NCI-H128 (cell line): Measurements from ENCODE around the gene WNK1.
"Not testable (repeated sequence)": the region's sequence is repeated elsewhere in the genome, so short reads cannot be mapped to it uniquely, and the experiment has no call there.

ENCODE experiments used
- DNase-seq: peaks from one replicate; lab custom pipeline; 2025; ENCODE audit not compliant: unreplicated experiment; lab: John Stamatoyannopoulos, UW

Gene WNK1

GRCh38 chr12:751999-752694, at the start of gene WNK1:
Gene WNK1 (plus strand): TSS chr12:752579. CDS start chr12:753566, 987 bp downstream.
- DNase-seq: peak; percentile 98

DNA sequence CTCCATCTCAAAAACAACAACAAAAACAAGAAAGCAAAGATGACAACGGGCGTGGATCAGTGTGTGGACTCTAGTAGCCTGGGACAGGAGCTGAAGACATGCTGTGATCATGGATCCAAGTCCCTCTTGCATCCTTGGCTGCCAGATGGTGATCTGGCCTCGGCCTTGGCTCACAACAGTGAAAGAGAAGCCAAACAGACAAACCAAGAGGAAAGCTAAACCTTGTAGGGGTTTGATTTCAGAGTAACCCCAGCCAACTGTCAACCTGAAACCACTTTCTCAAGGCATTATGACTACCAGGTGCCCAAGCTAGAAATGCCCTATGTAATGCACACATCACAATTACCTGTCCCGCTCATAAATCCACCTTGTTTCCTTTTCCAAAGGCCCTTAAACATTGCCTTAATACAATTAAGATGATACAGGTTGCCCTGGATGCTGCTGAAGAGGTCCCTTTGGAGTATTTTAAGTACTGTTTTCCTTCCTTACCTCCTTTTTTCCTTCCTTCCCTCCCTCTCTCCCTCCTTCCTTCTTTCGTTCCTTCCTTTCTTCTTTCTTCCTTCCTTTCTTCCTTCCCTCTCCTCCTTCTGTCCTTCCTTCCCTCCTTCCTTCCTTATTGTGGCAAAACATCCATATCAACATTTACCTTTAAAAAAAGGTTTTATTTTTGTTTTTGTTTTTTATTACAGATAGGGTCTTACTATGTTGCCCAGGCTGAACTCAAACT, 47.7 kb upstream of the WNK1 start:
- DNase-seq: no peak

DNA sequence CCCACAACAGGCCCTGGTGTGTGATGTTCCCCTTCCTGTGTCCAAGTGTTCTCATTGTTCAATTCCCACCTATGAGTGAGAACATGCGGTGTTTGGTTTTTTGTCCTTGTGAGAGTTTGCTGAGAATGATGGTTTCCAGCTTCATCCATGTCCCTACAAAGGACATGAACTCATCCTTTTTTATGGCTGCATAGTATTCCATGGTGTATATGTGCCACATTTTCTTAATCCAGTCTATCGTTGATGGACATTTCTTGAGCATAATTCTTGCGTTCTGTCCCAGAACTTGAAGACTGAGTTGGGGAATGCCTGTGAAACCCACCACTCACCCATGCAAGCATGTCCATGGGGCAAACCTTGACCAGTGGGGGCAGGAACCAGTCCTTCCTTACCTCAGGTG, 44.3 kb upstream of the WNK1 start:
- DNase-seq: not testable (repeated sequence)

DNA sequence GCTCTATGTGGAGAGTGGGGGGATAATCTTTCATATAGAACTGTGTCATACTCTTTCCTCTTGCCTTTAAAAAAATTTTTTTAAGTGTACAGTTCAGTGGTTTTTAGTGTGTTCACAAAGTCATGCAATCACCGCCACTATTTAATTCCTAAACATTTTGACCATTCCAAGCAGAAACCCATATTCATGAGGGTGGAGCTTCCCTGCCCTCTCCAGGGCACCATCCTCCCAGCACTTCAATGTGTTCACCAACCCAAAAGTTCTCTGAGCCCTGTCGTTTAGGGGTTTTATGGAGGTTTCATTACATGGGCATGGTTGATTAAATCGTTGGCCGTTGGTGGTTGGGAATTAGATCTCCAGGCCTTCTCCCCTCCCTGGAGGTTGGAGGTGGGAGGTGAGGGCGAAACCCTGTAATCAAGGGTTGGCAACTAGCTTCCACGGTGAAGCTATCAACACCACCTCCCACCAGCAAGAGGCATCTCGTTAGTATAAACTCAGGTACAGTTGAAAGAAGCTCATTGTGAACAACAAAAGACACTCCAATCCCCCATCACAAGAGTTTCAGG, 42.8 kb upstream of the WNK1 start:
- DNase-seq: no peak

- DNase-seq: peak; percentile 18
These were observed 40.1 kb upstream of the WNK1 start for GRCh38 chr12:712172-712863.

- DNase-seq: no peak
These were observed 39.0 kb upstream of the WNK1 start for GRCh38 chr12:713281-713875.

DNA sequence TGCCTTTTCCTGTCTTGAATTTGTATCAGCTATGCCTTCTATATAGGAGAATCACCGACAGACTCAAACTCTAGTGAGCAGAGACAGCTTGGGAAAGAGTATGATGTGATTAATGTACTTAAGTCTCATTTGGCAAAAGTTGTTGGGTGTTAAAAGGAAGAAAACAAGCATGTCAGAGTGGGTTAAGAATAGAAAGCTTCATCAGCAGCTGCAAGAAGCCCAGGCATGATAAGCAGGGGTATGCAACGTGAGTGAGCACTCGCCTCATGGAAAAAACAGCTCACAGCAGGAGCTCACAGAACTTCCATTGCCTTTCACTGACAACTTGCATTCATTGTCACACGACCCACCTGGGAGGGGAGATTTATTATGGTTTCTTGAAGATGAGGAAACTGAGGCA, 35.9 kb upstream of the WNK1 start:
- DNase-seq: no peak

- DNase-seq: no peak
These were observed 33.6 kb upstream of the WNK1 start for GRCh38 chr12:718756-719102.

DNA sequence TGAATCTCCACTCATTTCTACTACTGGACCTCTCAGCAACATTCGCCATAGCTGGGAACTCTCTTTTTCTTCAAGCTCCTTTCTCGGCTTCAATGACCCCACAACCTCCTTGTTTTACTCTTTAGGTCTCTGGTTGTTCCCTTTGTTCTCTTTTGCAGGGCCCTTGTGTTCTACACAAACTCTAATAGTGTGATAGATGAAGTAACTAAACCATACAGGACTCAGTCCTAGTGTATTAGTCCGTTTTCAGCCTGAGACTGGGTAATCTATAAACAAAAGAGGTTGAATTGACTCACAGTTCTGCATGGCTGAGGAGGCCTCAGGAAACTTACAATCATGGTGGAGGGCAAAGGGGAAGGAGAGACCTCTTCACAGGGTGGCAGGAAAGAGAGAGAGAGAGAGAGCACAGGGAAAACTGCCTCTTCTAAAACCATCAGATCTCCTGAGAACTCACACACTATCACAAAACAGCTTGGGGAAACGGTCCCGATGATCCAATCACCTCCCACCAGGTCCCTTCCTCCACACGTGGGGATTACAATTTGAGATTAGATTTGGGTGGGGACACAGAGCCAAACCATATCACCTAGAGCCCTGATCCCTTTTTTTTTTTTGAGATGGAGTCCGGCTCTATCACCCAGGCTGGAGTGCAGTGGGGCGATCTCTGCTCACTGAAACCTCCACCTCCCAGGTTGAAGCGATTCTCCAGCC, 32.0 kb upstream of the WNK1 start:
- DNase-seq: no peak

DNA sequence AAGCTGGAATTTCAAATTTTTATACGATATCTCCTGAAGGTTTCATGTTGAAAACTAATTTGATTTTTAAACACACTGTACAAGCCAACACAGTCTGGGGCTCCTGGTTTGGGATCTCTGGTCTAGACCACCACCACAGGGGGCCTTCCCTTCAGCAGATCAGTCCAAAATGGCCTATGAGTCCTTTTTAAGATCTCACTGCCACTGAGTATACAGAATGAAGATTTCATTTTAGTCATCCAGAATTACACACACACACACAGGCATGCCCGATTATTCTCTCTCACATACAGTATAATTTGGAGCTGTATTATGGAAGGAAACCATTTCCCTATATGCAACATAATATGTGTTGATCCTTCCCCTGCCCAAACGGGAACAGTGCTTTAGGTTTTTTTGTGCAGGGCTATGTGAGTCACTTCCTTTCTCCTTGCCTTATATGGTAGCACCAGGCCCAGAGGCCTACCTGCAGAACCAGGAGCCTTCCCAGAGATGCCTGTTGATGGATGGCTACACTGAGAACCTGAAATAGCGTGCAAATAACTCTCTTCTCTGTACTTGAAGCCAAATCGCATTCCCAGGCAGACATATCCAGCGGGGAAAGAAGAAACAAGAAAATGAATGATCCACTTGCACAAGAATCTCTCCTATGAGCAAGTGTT, 28.1 kb upstream of the WNK1 start:
- no peak for DNase-seq

DNA sequence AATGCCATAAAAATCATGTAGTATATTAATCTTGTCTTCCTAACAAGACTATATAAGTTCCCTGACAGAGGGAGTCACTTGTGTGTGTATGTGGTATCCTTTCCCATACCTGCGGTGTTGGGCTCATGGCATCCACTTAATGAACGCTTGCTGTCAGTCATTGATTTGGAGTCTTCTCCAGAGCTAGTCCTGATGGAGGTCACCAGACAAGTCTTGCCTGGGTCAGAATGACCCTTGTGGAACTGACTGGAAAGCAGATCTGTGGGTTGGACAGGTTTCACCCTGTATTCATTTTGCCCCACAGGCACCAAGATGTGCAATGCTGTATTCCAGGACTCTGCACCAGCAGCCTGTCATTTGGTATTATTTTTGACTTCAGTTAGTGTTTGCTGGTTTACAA, 27.3 kb upstream of the WNK1 start:
- DNase-seq: no peak

- DNase-seq: no peak
These were observed 25.9 kb upstream of the WNK1 start for GRCh38 chr12:726281-727140.

- DNase-seq: no peak
These were observed 25.1 kb upstream of the WNK1 start for GRCh38 chr12:727321-727720.

DNA sequence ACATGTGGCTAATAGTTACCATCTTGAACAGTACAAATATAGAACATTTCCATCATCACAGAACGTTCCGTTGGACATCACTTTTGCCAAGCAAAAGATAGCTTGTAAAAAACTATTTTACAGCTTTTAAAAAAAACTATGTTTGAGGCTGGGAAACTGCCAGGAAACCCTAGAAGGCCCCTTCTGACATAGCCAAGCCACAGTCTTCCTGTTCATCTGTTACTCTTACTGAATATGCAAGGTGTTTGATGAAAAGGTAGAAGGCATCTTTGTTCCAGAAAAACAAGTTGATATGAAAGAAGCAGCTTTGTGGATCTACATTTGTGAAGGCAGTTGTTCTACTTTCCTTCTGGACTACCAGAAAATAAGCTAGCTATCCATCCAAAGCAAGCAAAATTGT, 23.6 kb upstream of the WNK1 start:
- DNase-seq: no peak

- no peak for DNase-seq
These were observed 23.2 kb upstream of the WNK1 start for GRCh38 chr12:729221-729620.

GRCh38 chr12:730550-730949, 21.8 kb upstream of the WNK1 start:
- no peak for DNase-seq

- DNase-seq: no peak
These were observed 15.1 kb upstream of the WNK1 start for GRCh38 chr12:737122-737739.

DNA sequence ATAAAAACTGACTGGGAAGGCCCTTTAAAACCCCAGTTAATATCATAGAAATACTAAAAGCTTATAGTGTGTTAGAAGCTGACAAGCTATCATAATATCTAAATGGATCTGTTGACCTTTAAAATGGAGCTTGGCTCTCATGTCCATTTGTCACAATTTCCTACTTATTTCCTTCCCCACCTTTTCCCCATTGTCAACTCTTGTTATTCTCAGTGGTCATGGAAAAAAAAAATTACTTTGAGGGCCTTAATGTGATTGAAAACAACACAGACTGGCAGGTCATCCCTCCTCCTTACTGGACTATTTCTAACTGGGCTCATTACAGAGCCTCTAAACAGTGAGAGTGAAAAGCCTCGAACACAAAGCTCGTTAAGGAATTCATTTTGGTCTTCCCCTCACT, 13.7 kb upstream of the WNK1 start:
- no peak for DNase-seq

DNA sequence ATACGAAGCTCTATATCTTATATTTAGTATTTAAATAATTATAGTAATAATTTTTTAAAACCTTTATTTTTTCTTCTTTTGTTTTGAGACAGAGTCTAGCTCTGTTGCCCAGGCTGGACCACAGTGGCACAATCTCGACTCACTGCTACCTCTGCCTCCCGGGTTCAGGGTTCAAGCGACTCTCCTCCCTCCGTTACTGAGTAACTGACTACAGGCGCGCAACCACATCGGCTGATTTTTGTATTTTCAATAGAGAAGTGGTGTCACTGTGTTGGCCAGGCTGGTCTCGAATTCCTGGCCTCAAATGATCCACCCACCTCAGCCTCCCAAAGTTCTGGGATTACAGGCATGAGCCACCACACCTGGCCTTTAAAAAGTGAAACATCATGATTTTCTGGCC, 13.0 kb upstream of the WNK1 start:
- no peak for DNase-seq
